ENCODE measurements around the gene KCNQ5.

KCNQ5 gene

GRCh38 chr6:72770959-72771358, 149.1 kb downstream of the KCNQ5 start:
- H3K36me3 Mint-ChIP-seq (ENCODE audit: low read depth): no peaks in the 10 kb centered on the region
- no peaks in the 10 kb centered on the region for H3K9me3 Mint-ChIP-seq
- H3K4me3 Mint-ChIP-seq: no peak overlapping the region
- DNase-seq: no peak
- H3K27me3 Mint-ChIP-seq (ENCODE audit: low read depth, poor library complexity): no peaks in the 10 kb centered on the region
- H3K27ac Mint-ChIP-seq: no peak overlapping the region
- H3K4me1 Mint-ChIP-seq: no peaks in the 10 kb centered on the region
- TF ChIP-seq CTCF (IDR thresholded peaks at IDR 0.05): no peak

GRCh38 chr6:72776456-72776855, 154.6 kb downstream of the KCNQ5 start:
- no peaks in the 10 kb centered on the region for H3K9me3 Mint-ChIP-seq
- H3K27ac Mint-ChIP-seq: no peak overlapping the region
- no peaks in the 10 kb centered on the region for H3K36me3 Mint-ChIP-seq (ENCODE audit: low read depth)
- DNase-seq: no peak
- H3K4me3 Mint-ChIP-seq: no peak overlapping the region
- H3K4me1 Mint-ChIP-seq: no peaks in the 10 kb centered on the region
- H3K27me3 Mint-ChIP-seq (ENCODE audit: low read depth, poor library complexity): no peaks in the 10 kb centered on the region
- no peak for TF ChIP-seq CTCF (IDR thresholded peaks at IDR 0.05)

- Mint-ChIP-seq H3K27me3 (ENCODE audit: low read depth, poor library complexity) (no peaks in the 10 kb centered on the region), H3K36me3 (ENCODE audit: low read depth) (no peaks in the 10 kb centered on the region)
Observed at GRCh38 chr6:72781624-72782023, 159.8 kb downstream of the KCNQ5 start.

GRCh38 chr6:72783035-72783434, 161.2 kb downstream of the KCNQ5 start:
- TF ChIP-seq CTCF (IDR thresholded peaks at IDR 0.05): no peak
- H3K4me1 Mint-ChIP-seq: peaks cover 9% of the 10 kb centered on the region
- H3K4me3 Mint-ChIP-seq: no peak overlapping the region
- no peak overlapping the region for H3K27ac Mint-ChIP-seq
- H3K27me3 Mint-ChIP-seq (ENCODE audit: low read depth, poor library complexity): no peaks in the 10 kb centered on the region
- H3K9me3 Mint-ChIP-seq: no peaks in the 10 kb centered on the region
- no peak for DNase-seq
- no peaks in the 10 kb centered on the region for H3K36me3 Mint-ChIP-seq (ENCODE audit: low read depth)

More at GRCh38 chr6:72781624-72782023, 159.8 kb downstream of the KCNQ5 start:
- no peak for DNase-seq
- Mint-ChIP-seq H3K4me1 (no peaks in the 10 kb centered on the region), H3K4me3 (no peak overlapping the region), H3K27ac (no peak overlapping the region), H3K9me3 (no peaks in the 10 kb centered on the region)
- no peak for TF ChIP-seq CTCF (IDR thresholded peaks at IDR 0.05)

GRCh38 chr6:72783666-72784065, 161.8 kb downstream of the KCNQ5 start:
- Mint-ChIP-seq H3K4me1 (peaks cover 9% of the 10 kb centered on the region), H3K27me3 (ENCODE audit: low read depth, poor library complexity) (no peaks in the 10 kb centered on the region), H3K27ac (no peak overlapping the region), H3K9me3 (no peaks in the 10 kb centered on the region), H3K4me3 (no peak overlapping the region), H3K36me3 (ENCODE audit: low read depth) (no peaks in the 10 kb centered on the region)
- DNase-seq: no peak
- TF ChIP-seq CTCF (IDR thresholded peaks at IDR 0.05): no peak

- TF ChIP-seq CTCF (IDR thresholded peaks at IDR 0.05): no peak
- Mint-ChIP-seq H3K27ac (no peak overlapping the region), H3K27me3 (ENCODE audit: low read depth, poor library complexity) (no peaks in the 10 kb centered on the region), H3K4me1 (peaks cover 9% of the 10 kb centered on the region), H3K36me3 (ENCODE audit: low read depth) (no peaks in the 10 kb centered on the region), H3K4me3 (no peak overlapping the region), H3K9me3 (no peaks in the 10 kb centered on the region)
- no peak for DNase-seq
Observed at GRCh38 chr6:72784071-72784470, 162.2 kb downstream of the KCNQ5 start.
